Tibial nerve (tissue), 4 donors: Measurements from ENCODE around the gene VIP.

Experiments used
- EP300 ChIP-seq, 2 donors: sonication (generic); formaldehyde crosslinking; IDR thresholded peaks; one replicate each; pipeline ENCODE4 v1.6.1; 2017; ENCODE audit warnings: antibody characterized with exemption in 2 of 2, mild to moderate bottlenecking in 1 of 2
- TF ChIP-seq, protein P1 (sequence below), 5 experiments: fragments of 200-600 bp in 3 of 5; fragments of 450-650 bp in 2 of 5; sonication (generic) in 3 of 5; IDR thresholded peaks; one replicate each; pipeline ENCODE4 v1.5.1; 2016 to 2019; ENCODE audit warnings: antibody characterized with exemption in 5 of 5, mild to moderate bottlenecking in 3 of 5, moderate library complexity in 2 of 5

DNA sequence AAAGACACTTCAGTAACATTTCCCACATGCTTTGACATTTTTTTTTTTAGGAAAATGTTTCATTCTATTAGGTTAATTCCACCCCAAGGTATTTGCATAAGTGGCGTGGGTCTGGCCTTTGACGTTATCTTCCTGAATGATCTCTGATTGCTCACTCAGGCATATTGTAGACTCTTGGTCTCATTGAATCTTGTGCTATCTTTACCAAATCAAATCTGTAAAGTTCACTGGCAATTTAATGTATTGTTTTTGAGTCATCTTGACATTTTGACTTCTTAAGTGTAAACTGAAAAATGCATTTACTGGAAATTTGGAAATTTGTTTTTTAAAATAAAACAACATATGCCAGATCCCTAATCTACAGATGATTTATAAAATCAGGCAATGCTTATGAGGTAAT is 16.0 kb upstream of the VIP start:
- TF ChIP-seq, protein P1, sequence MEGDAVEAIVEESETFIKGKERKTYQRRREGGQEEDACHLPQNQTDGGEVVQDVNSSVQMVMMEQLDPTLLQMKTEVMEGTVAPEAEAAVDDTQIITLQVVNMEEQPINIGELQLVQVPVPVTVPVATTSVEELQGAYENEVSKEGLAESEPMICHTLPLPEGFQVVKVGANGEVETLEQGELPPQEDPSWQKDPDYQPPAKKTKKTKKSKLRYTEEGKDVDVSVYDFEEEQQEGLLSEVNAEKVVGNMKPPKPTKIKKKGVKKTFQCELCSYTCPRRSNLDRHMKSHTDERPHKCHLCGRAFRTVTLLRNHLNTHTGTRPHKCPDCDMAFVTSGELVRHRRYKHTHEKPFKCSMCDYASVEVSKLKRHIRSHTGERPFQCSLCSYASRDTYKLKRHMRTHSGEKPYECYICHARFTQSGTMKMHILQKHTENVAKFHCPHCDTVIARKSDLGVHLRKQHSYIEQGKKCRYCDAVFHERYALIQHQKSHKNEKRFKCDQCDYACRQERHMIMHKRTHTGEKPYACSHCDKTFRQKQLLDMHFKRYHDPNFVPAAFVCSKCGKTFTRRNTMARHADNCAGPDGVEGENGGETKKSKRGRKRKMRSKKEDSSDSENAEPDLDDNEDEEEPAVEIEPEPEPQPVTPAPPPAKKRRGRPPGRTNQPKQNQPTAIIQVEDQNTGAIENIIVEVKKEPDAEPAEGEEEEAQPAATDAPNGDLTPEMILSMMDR (IDR thresholded peaks at IDR 0.05): no peak
- no peak for TF ChIP-seq EP300 (IDR thresholded peaks at IDR 0.05)
